ENCODE data around the gene QDPR. TPM values are rescaled to one million over a fixed set of nuclear protein-coding genes. Genes with fewer than 3 reads are reported as not detected.
"Not testable (repeated sequence)": the region's sequence is repeated elsewhere in the genome, so short reads cannot be mapped to it uniquely, and the experiment has no call there.

Gene QDPR
- total RNA-seq, 2 donors from 2014 or later: 7.3 to 13.8 TPM

- intact Hi-C loops (cut with DNase I): no loop called here
- no peak for DNase-seq
- H3K36me3 ChIP-seq (replicated peaks in 1 of 2; ENCODE audit: insufficient read depth in 1 of 2, low read depth in 2 of 2): no peaks in the 10 kb centered on the region
- ATAC-seq: no peak
- H3K9me3 ChIP-seq: no peaks in the 10 kb centered on the region
- H3K4me3 ChIP-seq: no peak overlapping the region
- no peaks in the 10 kb centered on the region for H3K27me3 ChIP-seq
- H3K4me1 ChIP-seq: no peaks in the 10 kb centered on the region
- no peak for TF ChIP-seq CTCF (IDR thresholded peaks at IDR 0.05)
- TF ChIP-seq POLR2A (IDR thresholded peaks at IDR 0.05): no peak
- 15 to 22% methylated on average over 6 of the region's 6 CpGs for WGBS, 2 donors
- H3K27ac ChIP-seq: peak overlapping the region in 2 of 4 donors; percentile 17 to 32
These were observed 32.3 kb upstream of the QDPR start for GRCh38 chr4:17544205-17544604.

GRCh38 chr4:17537060-17537459, 25.2 kb upstream of the QDPR start:
- H3K4me3 ChIP-seq; H3K4me1 ChIP-seq; ATAC-seq; H3K36me3 ChIP-seq (replicated peaks in 1 of 2; ENCODE audit: insufficient read depth in 1 of 2, low read depth in 2 of 2); DNase-seq; H3K9me3 ChIP-seq; H3K27me3 ChIP-seq; H3K27ac ChIP-seq; intact Hi-C loops (cut with DNase I): not testable (repeated sequence)
- WGBS, 2 donors: 84 to 88% methylated on average over 6 of the region's 6 CpGs

- Histone ChIP-seq H3K4me1 (no peaks in the 10 kb centered on the region), H3K27ac (no peak overlapping the region), H3K36me3 (replicated peaks in 1 of 2; ENCODE audit: insufficient read depth in 1 of 2, low read depth in 2 of 2) (no peaks in the 10 kb centered on the region), H3K9me3 (no peaks in the 10 kb centered on the region), H3K4me3 (no peak overlapping the region), H3K27me3 (no peaks in the 10 kb centered on the region)
- TF ChIP-seq CTCF (IDR thresholded peaks at IDR 0.05): no peak
- no peak for TF ChIP-seq POLR2A (IDR thresholded peaks at IDR 0.05)
- DNase-seq (peak; percentile 30 to 52 (median 36)), ATAC-seq (peak; percentile 74)
- WGBS, 2 donors: 75 to 81% methylated on average over 3 of the region's 3 CpGs
- intact Hi-C loops (cut with DNase I): no loop called here
These were observed 24.0 kb upstream of the QDPR start for GRCh38 chr4:17535906-17536305.

GRCh38 chr4:17535242-17535641, 23.4 kb upstream of the QDPR start:
- ATAC-seq: peak; percentile 67
- H3K36me3 ChIP-seq (replicated peaks in 1 of 2; ENCODE audit: insufficient read depth in 1 of 2, low read depth in 2 of 2): no peaks in the 10 kb centered on the region
- H3K27me3 ChIP-seq: no peaks in the 10 kb centered on the region
- H3K4me1 ChIP-seq: no peaks in the 10 kb centered on the region
- intact Hi-C loops (cut with DNase I): no loop called here
- DNase-seq: no peak
- no peak overlapping the region for H3K4me3 ChIP-seq
- WGBS, 2 donors: 40 to 47% methylated on average over 4 of the region's 4 CpGs
- no peaks in the 10 kb centered on the region for H3K9me3 ChIP-seq
- no peak overlapping the region for H3K27ac ChIP-seq
- TF ChIP-seq CTCF (IDR thresholded peaks at IDR 0.05) (no peak), POLR2A (IDR thresholded peaks at IDR 0.05) (no peak)

GRCh38 chr4:17534705-17535104, 22.8 kb upstream of the QDPR start:
- TF ChIP-seq CTCF (IDR thresholded peaks at IDR 0.05): no peak
- no peak for TF ChIP-seq POLR2A (IDR thresholded peaks at IDR 0.05)
- 89 to 93% methylated on average over 4 of the region's 4 CpGs for WGBS, 2 donors

More at GRCh38 chr4:17534705-17535104, 22.8 kb upstream of the QDPR start:
- no peak for DNase-seq
- no peaks in the 10 kb centered on the region for H3K27me3 ChIP-seq
- H3K27ac ChIP-seq: no peak overlapping the region
- no peaks in the 10 kb centered on the region for H3K4me1 ChIP-seq
- ATAC-seq: no peak
- no peak overlapping the region for H3K4me3 ChIP-seq
- intact Hi-C loops (cut with DNase I): no loop called here
- no peaks in the 10 kb centered on the region for H3K9me3 ChIP-seq
- no peaks in the 10 kb centered on the region for H3K36me3 ChIP-seq (replicated peaks in 1 of 2; ENCODE audit: insufficient read depth in 1 of 2, low read depth in 2 of 2)
